Chondrocyte (in vitro differentiated cells): Measurements from ENCODE around the gene FLNB. TPM values are rescaled to one million over a fixed set of nuclear protein-coding genes. Genes with fewer than 3 reads are reported as not detected.

Experiments
- DNase-seq: peaks from one replicate; pipeline ENCODE4 v3.0.0; 2021; ENCODE audit warnings: mixed read lengths, low spot score
- H3K27ac Mint-ChIP-seq: one replicate; pipeline ENCODE4 v1.8.0; 2021; ENCODE audit warnings: mild to moderate bottlenecking, moderate library complexity, mixed read lengths; ENCODE audit not compliant: unreplicated experiment
- H3K27me3 Mint-ChIP-seq: 2 replicates; pipeline ENCODE4 v1.8.0; 2021; ENCODE audit warnings: low read depth, mixed read lengths
- H3K36me3 Mint-ChIP-seq: 2 replicates; pipeline ENCODE4 v1.8.0; 2021; ENCODE audit warnings: low read depth, mixed read lengths
- H3K4me1 Mint-ChIP-seq: 2 replicates; pipeline ENCODE4 v1.8.0; 2021; ENCODE audit warnings: low read depth, mild to moderate bottlenecking, mixed read lengths
- H3K4me3 Mint-ChIP-seq: one replicate; pipeline ENCODE4 v1.8.0; 2021; ENCODE audit warnings: mild to moderate bottlenecking, moderate library complexity, mixed read lengths; ENCODE audit not compliant: unreplicated experiment
- H3K9me3 Mint-ChIP-seq: 2 replicates; pipeline ENCODE4 v1.8.0; 2021; ENCODE audit warnings: low read depth, mixed read lengths
- total RNA-seq: library from RNA; stranded (reverse); gene quantifications from 3 replicates; pipeline ENCODE4 v1.2.1, GENCODE V29; 2021
- TF ChIP-seq, protein P1 (sequence below): fragments of 200-600 bp; sonication (generic); IDR thresholded peaks from 2 replicates; pipeline ENCODE4 v1.5.0; 2021; ENCODE audit warnings: antibody characterized with exemption, mild to moderate bottlenecking, moderate library complexity

FLNB gene
- total RNA-seq, 1 donor from 2014 or later = 70.2 TPM

DNA sequence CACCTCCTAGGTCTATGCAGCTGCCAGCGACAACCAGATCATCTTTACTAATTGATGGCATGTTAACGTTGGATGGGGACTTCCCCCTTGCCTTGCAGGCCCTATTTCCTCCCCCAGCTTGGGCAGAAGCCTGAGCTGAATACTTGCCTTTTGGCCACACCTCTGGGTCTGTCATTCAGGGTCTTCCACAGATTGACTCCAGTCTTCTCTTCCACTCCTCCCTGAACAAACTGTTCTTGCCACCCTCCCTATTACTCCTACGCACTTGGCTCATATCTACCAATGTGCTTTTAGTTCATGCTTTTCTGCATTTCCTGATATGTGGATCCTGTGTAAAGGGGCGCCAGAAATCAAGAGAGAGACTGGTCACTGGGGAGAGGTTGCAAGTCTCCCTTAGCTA is 129.1 kb downstream of the FLNB start:
- Mint-ChIP-seq H3K9me3 (peaks cover 3% of the 10 kb centered on the region), H3K27me3 (no peaks in the 10 kb centered on the region), H3K4me1 (no peaks in the 10 kb centered on the region), H3K27ac (no peak overlapping the region), H3K4me3 (no peak overlapping the region), H3K36me3 (peaks cover 51% of the 10 kb centered on the region)
- no peak for DNase-seq
- TF ChIP-seq, protein P1, sequence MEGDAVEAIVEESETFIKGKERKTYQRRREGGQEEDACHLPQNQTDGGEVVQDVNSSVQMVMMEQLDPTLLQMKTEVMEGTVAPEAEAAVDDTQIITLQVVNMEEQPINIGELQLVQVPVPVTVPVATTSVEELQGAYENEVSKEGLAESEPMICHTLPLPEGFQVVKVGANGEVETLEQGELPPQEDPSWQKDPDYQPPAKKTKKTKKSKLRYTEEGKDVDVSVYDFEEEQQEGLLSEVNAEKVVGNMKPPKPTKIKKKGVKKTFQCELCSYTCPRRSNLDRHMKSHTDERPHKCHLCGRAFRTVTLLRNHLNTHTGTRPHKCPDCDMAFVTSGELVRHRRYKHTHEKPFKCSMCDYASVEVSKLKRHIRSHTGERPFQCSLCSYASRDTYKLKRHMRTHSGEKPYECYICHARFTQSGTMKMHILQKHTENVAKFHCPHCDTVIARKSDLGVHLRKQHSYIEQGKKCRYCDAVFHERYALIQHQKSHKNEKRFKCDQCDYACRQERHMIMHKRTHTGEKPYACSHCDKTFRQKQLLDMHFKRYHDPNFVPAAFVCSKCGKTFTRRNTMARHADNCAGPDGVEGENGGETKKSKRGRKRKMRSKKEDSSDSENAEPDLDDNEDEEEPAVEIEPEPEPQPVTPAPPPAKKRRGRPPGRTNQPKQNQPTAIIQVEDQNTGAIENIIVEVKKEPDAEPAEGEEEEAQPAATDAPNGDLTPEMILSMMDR = no peak

DNA sequence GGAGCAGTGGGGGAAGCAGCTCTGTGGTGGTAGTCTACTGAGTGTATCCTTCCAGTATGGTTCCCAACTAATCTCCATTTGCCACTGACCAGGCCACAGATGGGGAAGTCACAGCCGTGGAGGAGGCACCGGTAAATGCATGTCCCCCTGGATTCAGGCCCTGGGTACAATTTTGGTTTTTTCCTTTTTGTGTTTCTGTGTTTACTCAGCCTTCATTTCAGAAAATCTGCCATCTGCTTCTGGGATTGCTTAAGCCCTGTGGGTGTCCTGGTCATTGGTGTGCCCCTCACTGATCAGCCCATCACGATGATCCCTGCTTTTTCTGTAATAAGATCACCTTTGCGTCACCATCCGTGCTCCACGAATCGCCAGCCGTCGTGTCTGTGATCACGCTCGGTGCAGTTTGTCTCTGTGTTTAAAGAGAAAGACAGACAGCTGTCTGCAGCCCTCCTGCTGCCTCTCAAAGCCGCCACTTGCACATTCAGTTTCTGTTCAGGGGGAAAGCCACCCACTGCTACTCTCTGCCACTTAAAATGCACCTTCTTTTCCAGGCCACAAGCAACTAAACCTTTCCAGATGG is 133.6 kb downstream of the FLNB start:
- Mint-ChIP-seq H3K27me3 (no peaks in the 10 kb centered on the region), H3K9me3 (peaks cover 3% of the 10 kb centered on the region), H3K4me1 (peaks cover 11% of the 10 kb centered on the region), H3K27ac (no peak overlapping the region), H3K36me3 (peaks cover 43% of the 10 kb centered on the region), H3K4me3 (no peak overlapping the region)
- peak; percentile 60 for DNase-seq
- TF ChIP-seq, protein P1 = no peak

DNA sequence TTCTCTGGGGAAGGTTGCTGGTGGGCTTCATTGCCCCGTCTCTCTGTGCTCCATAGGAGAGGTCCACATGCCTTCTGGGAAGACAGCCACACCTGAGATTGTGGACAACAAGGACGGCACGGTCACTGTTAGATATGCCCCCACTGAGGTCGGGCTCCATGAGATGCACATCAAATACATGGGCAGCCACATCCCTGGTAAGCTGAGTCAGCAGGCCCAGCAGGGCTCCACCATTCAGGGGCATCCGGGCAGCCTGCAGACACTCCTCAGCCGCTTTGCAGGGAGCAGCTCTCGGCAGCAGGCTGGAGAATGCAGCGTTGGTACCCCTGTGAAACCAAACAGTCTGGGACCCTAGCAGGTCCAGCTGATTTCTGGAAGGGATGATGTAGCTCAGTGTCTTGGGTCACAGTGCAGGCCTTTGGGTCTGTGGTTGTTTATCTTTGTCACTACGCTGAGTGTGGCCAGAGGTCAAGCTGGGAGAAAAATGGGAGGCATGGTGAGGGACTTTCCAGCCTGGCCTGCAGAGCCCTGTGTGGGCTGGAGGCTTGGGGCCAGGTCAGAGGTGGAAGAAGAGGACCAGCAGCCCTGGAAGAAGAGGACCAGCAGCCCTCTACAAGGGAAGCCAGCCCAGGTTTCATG is 135.3 kb downstream of the FLNB start:
- H3K27ac Mint-ChIP-seq = no peak overlapping the region
- H3K9me3 Mint-ChIP-seq = no peaks in the 10 kb centered on the region

GRCh38 chr3:58144478-58145325 is 136.5 kb downstream of the FLNB start:
- H3K36me3 Mint-ChIP-seq = peaks cover 43% of the 10 kb centered on the region
- no peak overlapping the region for H3K27ac Mint-ChIP-seq
- H3K9me3 Mint-ChIP-seq = no peaks in the 10 kb centered on the region

More for the DNA sequence above, 135.3 kb downstream of the FLNB start:
- no peaks in the 10 kb centered on the region for H3K27me3 Mint-ChIP-seq
- peaks cover 11% of the 10 kb centered on the region for H3K4me1 Mint-ChIP-seq
- TF ChIP-seq, protein P1 = no peak
- peaks cover 42% of the 10 kb centered on the region for H3K36me3 Mint-ChIP-seq
- no peak overlapping the region for H3K4me3 Mint-ChIP-seq
- DNase-seq = peak; percentile 54

GRCh38 chr3:58148049-58148448 is 139.8 kb downstream of the FLNB start:
- Mint-ChIP-seq H3K27me3 (no peaks in the 10 kb centered on the region), H3K4me3 (no peak overlapping the region), H3K36me3 (peaks cover 40% of the 10 kb centered on the region), H3K9me3 (no peaks in the 10 kb centered on the region), H3K4me1 (peaks cover 18% of the 10 kb centered on the region), H3K27ac (no peak overlapping the region)
- DNase-seq = no peak
- TF ChIP-seq, protein P1 = no peak

More at GRCh38 chr3:58144478-58145325, 136.5 kb downstream of the FLNB start:
- peak; percentile 8 for DNase-seq
- TF ChIP-seq, protein P1 = no peak
- H3K27me3 Mint-ChIP-seq = no peaks in the 10 kb centered on the region
- peaks cover 11% of the 10 kb centered on the region for H3K4me1 Mint-ChIP-seq
- no peak overlapping the region for H3K4me3 Mint-ChIP-seq
